Ovary (tissue), 10 donors: Measurements from ENCODE around the gene SKAP2. TPM values are rescaled to one million over a fixed set of nuclear protein-coding genes. Genes with fewer than 3 reads are reported as not detected.

Experiments used
- DNase-seq, 5 donors: peaks; one replicate each; pipeline ENCODE4 v3.0.0-alpha.2; 2019 to 2020
- H3K27ac ChIP-seq, 2 donors: fragments of 200-600 bp; one replicate each; pipeline versions ENCODE4 v1.5.1 to v1.8.0; 2019 to 2022
- H3K27me3 ChIP-seq: fragments of 200-600 bp; one replicate; pipeline ENCODE4 v1.8.0; 2022
- H3K36me3 ChIP-seq: fragments of 200-600 bp; sonication (generic); one replicate; pipeline ENCODE4 v1.5.1; 2019
- H3K4me1 ChIP-seq: one replicate; pipeline ENCODE4 v1.8.1; 2013; ENCODE audit warnings: mild to moderate bottlenecking, moderate library complexity; ENCODE audit not compliant: insufficient read depth
- H3K4me3 ChIP-seq: fragments of 200-600 bp; sonication (generic); one replicate; pipeline ENCODE4 v1.5.1; 2017
- H3K9me3 ChIP-seq, 2 donors: fragments of 200-600 bp in 1 of 2; sonication (generic) in 1 of 2; one replicate each; pipeline versions ENCODE4 v1.5.1 to v1.8.1; 2013 to 2019; ENCODE audit warnings: mild to moderate bottlenecking in 1 of 2, moderate library complexity in 1 of 2
- EP300 ChIP-seq: sonication (generic); formaldehyde crosslinking; IDR thresholded peaks from one replicate; pipeline ENCODE4 v1.6.1; 2017; ENCODE audit warnings: antibody characterized with exemption
- POLR2A ChIP-seq: fragments of 450-650 bp; IDR thresholded peaks from one replicate; pipeline ENCODE4 v1.6.1; 2017; ENCODE audit warnings: antibody characterized with exemption, mild to moderate bottlenecking, moderate library complexity
- WGBS, 3 donors: extraction: QIAGEN DNeasy Blood & Tissue Kit in 1 of 3; methylation state at CpG; one replicate each; pipeline versions ENCODE4 v1.1.5 to v1.1.7; 2013 to 2017; 5-methylcytosine and 5-hydroxymethylcytosine counted together
- intact Hi-C, 4 donors: fragments of 100-400 bp; cut with DNase I; formaldehyde crosslinking; loops; one replicate each; pipeline versions ENCODE4 v1.11.0 to v1.15.1; 2022 to 2023
- long read RNA-seq, 3 donors: library from polyadenylated mRNA in 2 of 3; unstranded in 2 of 3; transcript quantifications; one replicate each; pipeline ENCODE4 v2.0.0 and lab custom pipeline, GENCODE V29; 2021 to 2026
- polyA plus RNA-seq, 2 donors: library from polyadenylated mRNA; stranded (reverse); fragments of 200-250 nt in 1 of 2; fragments of 350-450 nt in 1 of 2; fragmentation: Illumina TruSeq in 1 of 2; extraction: RNeasy Lipid Tissue Mini Kit (QIAGEN cat#74804) in 1 of 2; gene quantifications; one replicate each; pipeline ENCODE4 v1.2.3, GENCODE V29; 2013 to 2014
- total RNA-seq, 7 donors: library from RNA; depleted of rRNA in 2 of 7; stranded (reverse); fragments of >200 nt in 2 of 7; fragmentation: NEBNext Ultra II Directional in 3 of 7; extraction: Animal tissue kit (Norgen Biotek cat#: 25700) in 3 of 7; gene quantifications; one replicate each; pipeline versions ENCODE4 v1.1.0 to v1.2.4, GENCODE V29; 2016 to 2023
- TF ChIP-seq, protein P1 (sequence below), 3 donors: fragments of 450-650 bp in 2 of 3; fragments of 200-600 bp in 1 of 3; IDR thresholded peaks; one replicate each; pipeline versions ENCODE4 v1.5.1 to v1.8.0; 2016 to 2022; ENCODE audit warnings: antibody characterized with exemption in 3 of 3, mild to moderate bottlenecking in 1 of 3
- donor health status: DM: no; HTN: no; CAD: no; lungs with moderate emphysema.
- donor health status: DM: no; HTN: no; CAD: no.
- donor health status: Bipolar disorder and iron deficiency.
- donor health status: DM: yes; HTN: yes; CAD: no.
- donor health status: DM: no; HTN: no; CAD: no.
- donor health status: DM: yes; HTN: yes; CAD: no.

Gene SKAP2
- total RNA-seq = 10 to 100 TPM; 17.1 to 40.8 (median 20.0) TPM
- 10 to 100 TPM in 1 of 2 donors, 1 to 10 TPM in 1; 8.6 to 26.6 TPM for polyA plus RNA-seq
- long read RNA-seq, donor 1, transcript SKAP2-201 (13 exons, 3,998 nt) = major isoform, 126 of 148 reads
- long read RNA-seq, donor 1, partial matches to known transcripts = 10 of 148 reads
- long read RNA-seq, donor 1, other reads (novel, unspliced or antisense) = 12 of 148 reads
- long read RNA-seq, donor 2, transcript SKAP2-201 (13 exons, 3,998 nt) = major isoform, 10 of 24 reads
- long read RNA-seq, donor 2, partial matches to known transcripts = 14 of 24 reads
- long read RNA-seq, donor 2, other reads (novel, unspliced or antisense) = 0 of 24 reads
- long read RNA-seq, donor 3, transcript SKAP2-201 (13 exons, 3,998 nt) = major isoform, 25 of 31 reads
- long read RNA-seq, donor 3, partial matches to known transcripts = 1 of 31 reads
- long read RNA-seq, donor 3, other reads (novel, unspliced or antisense) = 5 of 31 reads

- intact Hi-C loops = no loop called here
- 1% methylated on average over 50 to 52 of the region's 52 CpGs for WGBS, 3 donors
Observed at GRCh38 chr7:26864309-26865093, at the start of gene SKAP2. Gene SKAP2 (minus strand): TSS chr7:26864590. CDS start chr7:26864429, 161 bp downstream.

GRCh38 chr7:26912933-26913536 is 48.6 kb upstream of the SKAP2 start:
- TF ChIP-seq EP300 = no peak
- TF ChIP-seq, protein P1, sequence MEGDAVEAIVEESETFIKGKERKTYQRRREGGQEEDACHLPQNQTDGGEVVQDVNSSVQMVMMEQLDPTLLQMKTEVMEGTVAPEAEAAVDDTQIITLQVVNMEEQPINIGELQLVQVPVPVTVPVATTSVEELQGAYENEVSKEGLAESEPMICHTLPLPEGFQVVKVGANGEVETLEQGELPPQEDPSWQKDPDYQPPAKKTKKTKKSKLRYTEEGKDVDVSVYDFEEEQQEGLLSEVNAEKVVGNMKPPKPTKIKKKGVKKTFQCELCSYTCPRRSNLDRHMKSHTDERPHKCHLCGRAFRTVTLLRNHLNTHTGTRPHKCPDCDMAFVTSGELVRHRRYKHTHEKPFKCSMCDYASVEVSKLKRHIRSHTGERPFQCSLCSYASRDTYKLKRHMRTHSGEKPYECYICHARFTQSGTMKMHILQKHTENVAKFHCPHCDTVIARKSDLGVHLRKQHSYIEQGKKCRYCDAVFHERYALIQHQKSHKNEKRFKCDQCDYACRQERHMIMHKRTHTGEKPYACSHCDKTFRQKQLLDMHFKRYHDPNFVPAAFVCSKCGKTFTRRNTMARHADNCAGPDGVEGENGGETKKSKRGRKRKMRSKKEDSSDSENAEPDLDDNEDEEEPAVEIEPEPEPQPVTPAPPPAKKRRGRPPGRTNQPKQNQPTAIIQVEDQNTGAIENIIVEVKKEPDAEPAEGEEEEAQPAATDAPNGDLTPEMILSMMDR (IDR thresholded peaks at IDR 0.05) = no peak
- TF ChIP-seq POLR2A = no peak
- 1 to 10% (median 7%) methylated on average over 1 of the region's 1 CpG for WGBS, 3 donors
- H3K9me3 ChIP-seq = no peaks in the 10 kb centered on the region
- H3K4me3 ChIP-seq = no peak overlapping the region
- no peak for DNase-seq
- no peaks in the 10 kb centered on the region for H3K36me3 ChIP-seq
- intact Hi-C loops = no loop called here
- H3K27ac ChIP-seq = no peak overlapping the region
- no peaks in the 10 kb centered on the region for H3K27me3 ChIP-seq
- peaks cover 5% of the 10 kb centered on the region for H3K4me1 ChIP-seq

More at GRCh38 chr7:26864309-26865093, at the start of gene SKAP2:
- Histone ChIP-seq H3K27ac (peak within 1 kb of the TSS; percentile 57 to 78), H3K27me3 (no peaks in the 10 kb centered on the region), H3K9me3 (no peaks in the 10 kb centered on the region), H3K4me1 (no peaks in the 10 kb centered on the region), H3K4me3 (peak within 1 kb of the TSS; percentile 79), H3K36me3 (no peaks in the 10 kb centered on the region)
- TF ChIP-seq EP300 = no peak
- TF ChIP-seq POLR2A = peak; percentile 64
- DNase-seq = peak; percentile 99

- H3K4me1 ChIP-seq = peaks cover 5% of the 10 kb centered on the region
- no peaks in the 10 kb centered on the region for H3K27me3 ChIP-seq
- no peak for DNase-seq
- intact Hi-C loops = no loop called here
- no peaks in the 10 kb centered on the region for H3K36me3 ChIP-seq
- TF ChIP-seq EP300 = no peak
- TF ChIP-seq, protein P1 (IDR thresholded peaks at IDR 0.05) = no peak
- TF ChIP-seq POLR2A = no peak
- no peak overlapping the region for H3K4me3 ChIP-seq
- no peaks in the 10 kb centered on the region for H3K9me3 ChIP-seq
- H3K27ac ChIP-seq = no peak overlapping the region
Observed at GRCh38 chr7:26912338-26912737, 47.9 kb upstream of the SKAP2 start.

DNA sequence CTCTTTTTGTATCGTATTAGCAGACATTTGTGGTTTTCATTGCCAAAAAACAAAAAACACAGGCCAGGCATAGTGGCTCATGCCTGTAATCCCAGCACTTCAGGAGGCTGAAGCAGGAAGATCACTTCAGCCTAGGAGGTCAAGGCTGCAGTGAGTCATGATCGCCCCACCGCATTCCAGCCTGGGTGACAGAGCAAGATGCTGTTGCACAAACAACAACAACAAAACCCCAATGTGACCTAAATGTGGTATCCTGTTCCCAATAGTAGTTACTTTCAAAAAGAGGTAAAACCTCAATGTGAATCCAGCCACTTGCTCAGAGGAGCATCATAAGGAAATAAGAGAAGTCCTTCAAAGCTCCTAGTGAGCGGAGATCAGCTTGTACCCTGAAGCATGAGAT is 45.8 kb upstream of the SKAP2 start:
- Histone ChIP-seq H3K27me3 (no peaks in the 10 kb centered on the region), H3K36me3 (no peaks in the 10 kb centered on the region), H3K4me1 (peaks cover 5% of the 10 kb centered on the region), H3K27ac (peak overlapping the region in 1 of 2 donors; percentile 26), H3K9me3 (no peaks in the 10 kb centered on the region), H3K4me3 (no peak overlapping the region)
- 33 to 41% (median 33%) methylated on average over 4 of the region's 4 CpGs for WGBS, 3 donors
- DNase-seq = peak; percentile 49 to 75 (median 60)
- TF ChIP-seq EP300 = no peak
- TF ChIP-seq POLR2A = no peak
- TF ChIP-seq, protein P1 (IDR thresholded peaks at IDR 0.05) = no peak
- intact Hi-C loops = no loop called here
